MM.1S (cell line): ENCODE data around the gene HERC4.

Source experiments
- EZH2phosphoT487 ChIP-seq: fragments of 300-600 bp; sonication (generic); IDR thresholded peaks from 2 replicates; pipeline ENCODE4 v1.6.1; 2018; ENCODE audit warnings: antibody characterized with exemption, low read length
- TF ChIP-seq, protein P1 (sequence below): fragments of 300-600 bp; sonication (generic); IDR thresholded peaks from 2 replicates; pipeline ENCODE4 v1.5.1; 2016; ENCODE audit warnings: antibody characterized with exemption, low read length, mixed read lengths

- no peak for TF ChIP-seq EZH2phosphoT487
- TF ChIP-seq, protein P1, sequence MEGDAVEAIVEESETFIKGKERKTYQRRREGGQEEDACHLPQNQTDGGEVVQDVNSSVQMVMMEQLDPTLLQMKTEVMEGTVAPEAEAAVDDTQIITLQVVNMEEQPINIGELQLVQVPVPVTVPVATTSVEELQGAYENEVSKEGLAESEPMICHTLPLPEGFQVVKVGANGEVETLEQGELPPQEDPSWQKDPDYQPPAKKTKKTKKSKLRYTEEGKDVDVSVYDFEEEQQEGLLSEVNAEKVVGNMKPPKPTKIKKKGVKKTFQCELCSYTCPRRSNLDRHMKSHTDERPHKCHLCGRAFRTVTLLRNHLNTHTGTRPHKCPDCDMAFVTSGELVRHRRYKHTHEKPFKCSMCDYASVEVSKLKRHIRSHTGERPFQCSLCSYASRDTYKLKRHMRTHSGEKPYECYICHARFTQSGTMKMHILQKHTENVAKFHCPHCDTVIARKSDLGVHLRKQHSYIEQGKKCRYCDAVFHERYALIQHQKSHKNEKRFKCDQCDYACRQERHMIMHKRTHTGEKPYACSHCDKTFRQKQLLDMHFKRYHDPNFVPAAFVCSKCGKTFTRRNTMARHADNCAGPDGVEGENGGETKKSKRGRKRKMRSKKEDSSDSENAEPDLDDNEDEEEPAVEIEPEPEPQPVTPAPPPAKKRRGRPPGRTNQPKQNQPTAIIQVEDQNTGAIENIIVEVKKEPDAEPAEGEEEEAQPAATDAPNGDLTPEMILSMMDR, result no peak
These were observed 30.7 kb upstream of the HERC4 start for GRCh38 chr10:68105820-68106219.
